UCSD-AML1 (cell line): ENCODE data around the gene ZNF140.

Source experiments
- DNase-seq: peaks from one replicate; lab custom pipeline; 2025; ENCODE audit not compliant: unreplicated experiment; lab: John Stamatoyannopoulos, UW

ZNF140 gene

GRCh38 chr12:133080368-133081158 lies at the start of gene ZNF140:
Gene ZNF140, plus strand, starts transcription at chr12:133080923. Its CDS starts 398 bp downstream, at chr12:133081321.
- peak; percentile 98 for DNase-seq

GRCh38 chr12:133037207-133038005 lies 43.3 kb upstream of the ZNF140 start, which contains the start of gene ZNF84:
Gene ZNF84, plus strand, starts transcription at chr12:133037509. Its CDS starts 3,959 bp downstream, at chr12:133041468.
- peak; percentile 99 for DNase-seq

GRCh38 chr12:133038118-133038709 lies 42.5 kb upstream of the ZNF140 start:
- no peak for DNase-seq

GRCh38 chr12:133046698-133047097 lies 34.0 kb upstream of the ZNF140 start:
- no peak for DNase-seq

- DNase-seq: no peak
Measured at GRCh38 chr12:133057446-133057845, 23.3 kb upstream of the ZNF140 start.

GRCh38 chr12:133058203-133059113 lies 22.3 kb upstream of the ZNF140 start:
- DNase-seq: no peak

GRCh38 chr12:133061954-133062353 lies 18.8 kb upstream of the ZNF140 start:
- DNase-seq: no peak

- no peak for DNase-seq
Measured at GRCh38 chr12:133063556-133063955, 17.2 kb upstream of the ZNF140 start.

GRCh38 chr12:133073836-133074235 lies 6.9 kb upstream of the ZNF140 start:
- DNase-seq: no peak

GRCh38 chr12:133080026-133080367 lies 726 bp upstream of the ZNF140 start:
- DNase-seq: peak; percentile 99

- DNase-seq: no peak
Measured at GRCh38 chr12:133081159-133081780, 547 bp downstream of the ZNF140 start.

GRCh38 chr12:133083345-133083744 lies 2.6 kb downstream of the ZNF140 start:
- DNase-seq: no peak

- no peak for DNase-seq
Measured at GRCh38 chr12:133105620-133106019, 24.9 kb downstream of the ZNF140 start.

GRCh38 chr12:133106253-133106652 lies 25.5 kb downstream of the ZNF140 start:
- DNase-seq: no peak

- DNase-seq: no peak
Measured at GRCh38 chr12:133107121-133107520, 26.4 kb downstream of the ZNF140 start.

- no peak for DNase-seq
Measured at GRCh38 chr12:133108150-133108549, 27.4 kb downstream of the ZNF140 start.

- DNase-seq: no peak
Measured at GRCh38 chr12:133120385-133121191, 39.9 kb downstream of the ZNF140 start.

- DNase-seq: no peak
Measured at GRCh38 chr12:133124674-133125073, 44.0 kb downstream of the ZNF140 start.

- no peak for DNase-seq
Measured at GRCh38 chr12:133129368-133130037, 48.8 kb downstream of the ZNF140 start.
